UCSD-AML1 (cell line): ENCODE measurements around the gene MPP2.
"Not testable (repeated sequence)": the region's sequence is repeated elsewhere in the genome, so short reads cannot be mapped to it uniquely, and the experiment has no call there.

Experiments
- DNase-seq: peaks from one replicate; lab custom pipeline; 2025; ENCODE audit not compliant: unreplicated experiment; lab: John Stamatoyannopoulos, UW

MPP2 gene

DNA sequence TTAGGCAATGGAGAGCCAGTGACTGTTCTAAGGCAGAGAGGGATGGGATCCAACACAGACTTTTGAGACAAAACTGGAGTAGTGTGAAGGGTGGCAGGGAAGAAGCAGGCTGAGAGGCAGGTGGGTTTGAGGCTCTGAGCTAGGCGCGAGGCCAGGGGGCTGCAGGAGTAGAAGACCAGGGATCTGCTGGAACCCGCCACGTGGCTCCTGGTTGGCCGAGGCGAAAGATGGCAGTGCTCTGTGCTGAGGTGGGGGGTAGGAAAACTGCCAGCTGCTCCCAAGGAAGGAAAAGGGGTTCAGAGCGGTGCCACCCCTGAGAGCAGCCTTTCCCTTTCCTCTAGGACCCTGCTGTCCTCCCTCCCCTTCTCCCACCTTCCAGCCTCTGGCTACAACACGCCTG lies 54.8 kb downstream of the MPP2 start:
- no peak for DNase-seq

DNA sequence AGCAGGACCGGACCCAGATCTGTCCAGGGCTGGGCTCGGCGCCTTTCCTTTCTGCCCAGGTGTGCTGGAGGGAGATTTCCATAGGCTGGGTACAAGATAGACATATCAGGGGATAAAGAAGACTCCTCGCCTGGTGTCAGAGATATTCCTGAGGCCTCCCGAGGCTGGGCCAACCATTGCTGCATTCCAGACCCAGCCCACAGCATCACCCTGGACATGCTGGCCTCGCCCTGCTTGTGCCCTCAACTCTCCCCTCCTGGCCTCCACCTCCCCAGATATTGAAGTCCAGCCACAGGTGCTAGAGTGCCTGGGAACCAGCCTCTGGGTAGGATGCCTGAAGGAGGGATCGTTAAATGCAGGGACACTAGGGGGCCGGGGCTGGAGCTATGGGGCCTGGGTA lies 58.2 kb downstream of the MPP2 start:
- DNase-seq: no peak

DNA sequence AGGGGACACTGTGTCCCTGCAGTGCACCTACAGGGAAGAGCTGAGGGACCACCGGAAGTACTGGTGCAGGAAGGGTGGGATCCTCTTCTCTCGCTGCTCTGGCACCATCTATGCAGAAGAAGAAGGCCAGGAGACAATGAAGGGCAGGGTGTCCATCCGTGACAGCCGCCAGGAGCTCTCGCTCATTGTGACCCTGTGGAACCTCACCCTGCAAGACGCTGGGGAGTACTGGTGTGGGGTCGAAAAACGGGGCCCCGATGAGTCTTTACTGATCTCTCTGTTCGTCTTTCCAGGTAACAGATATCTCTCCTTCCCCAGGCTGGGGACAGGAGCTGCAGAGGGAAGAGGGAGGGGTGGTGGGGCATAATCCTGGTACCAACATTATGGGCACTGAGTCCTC lies 58.7 kb downstream of the MPP2 start:
- DNase-seq: no peak

DNA sequence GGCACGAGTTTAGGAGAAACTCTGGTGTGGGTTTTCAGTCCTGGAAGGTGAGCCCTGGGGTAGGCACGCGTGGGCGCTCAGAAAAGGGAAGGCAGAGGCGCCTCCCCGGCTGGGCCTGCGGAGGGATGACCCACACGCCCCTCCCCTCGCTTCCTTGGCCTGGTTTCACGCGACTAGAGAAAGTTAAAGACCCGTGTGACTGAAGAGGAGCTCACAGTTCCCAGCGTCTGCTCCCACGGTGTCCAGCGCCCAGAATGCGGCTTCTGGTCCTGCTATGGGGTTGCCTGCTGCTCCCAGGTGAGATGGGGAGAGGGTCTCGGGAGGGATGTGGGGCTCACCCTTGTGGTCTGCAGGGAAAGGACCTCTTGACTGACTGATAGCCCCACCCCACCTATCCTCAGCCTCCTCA lies 60.4 kb downstream of the MPP2 start, which contains the start of gene CD300LG:
TSS of gene CD300LG (plus strand) at position 214 of the 409 bp plus-strand sequence. CDS start at position 255, 41 bp downstream.
- peak; percentile 66 for DNase-seq

DNA sequence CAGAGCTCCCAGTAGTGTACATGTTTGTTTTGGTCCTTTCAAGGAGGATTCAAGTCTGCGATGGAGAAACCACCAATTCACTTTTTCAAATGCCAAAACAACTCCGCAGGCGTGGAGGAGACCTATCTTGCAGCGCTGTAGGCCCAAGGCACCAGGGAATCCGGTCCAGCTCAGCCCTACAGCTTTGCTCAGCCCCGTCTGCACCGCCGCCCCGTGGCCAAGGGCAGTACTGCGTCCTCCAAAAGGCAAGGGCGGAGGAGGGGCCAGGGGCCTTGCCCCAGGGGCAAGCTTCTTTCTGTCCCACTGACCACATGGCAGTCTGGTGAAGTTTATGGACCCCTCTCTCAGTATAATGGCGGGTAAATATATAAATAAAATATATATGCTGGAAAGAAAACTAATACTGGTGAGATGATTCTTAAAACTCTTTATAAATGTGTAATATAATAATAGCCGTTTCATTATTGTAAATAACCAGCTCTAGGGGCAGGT lies 61.1 kb downstream of the MPP2 start:
- peak; percentile 88 for DNase-seq

GRCh38 chr17:43845766-43846165 lies 61.6 kb downstream of the MPP2 start:
- DNase-seq: no peak

DNA sequence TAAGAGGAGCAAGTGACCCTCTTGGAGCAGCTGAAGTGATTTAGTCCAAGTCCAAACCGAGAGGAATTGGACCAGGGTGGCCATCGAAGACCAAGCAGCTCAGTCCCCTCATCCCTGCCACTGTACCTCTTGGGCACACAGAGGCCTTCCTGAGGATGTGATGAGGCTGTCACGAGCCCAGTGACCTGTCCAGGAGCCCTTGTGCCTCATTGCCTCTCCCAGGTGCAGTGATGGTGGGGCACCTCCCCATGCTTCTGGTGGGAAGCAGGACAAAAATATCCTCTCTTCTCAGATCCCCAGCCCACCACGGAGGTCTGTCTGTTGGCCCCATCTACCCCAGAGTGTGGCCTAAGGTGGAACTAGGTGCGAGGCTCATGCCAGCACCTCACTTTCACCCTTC lies 63.1 kb downstream of the MPP2 start:
- DNase-seq: no peak

DNA sequence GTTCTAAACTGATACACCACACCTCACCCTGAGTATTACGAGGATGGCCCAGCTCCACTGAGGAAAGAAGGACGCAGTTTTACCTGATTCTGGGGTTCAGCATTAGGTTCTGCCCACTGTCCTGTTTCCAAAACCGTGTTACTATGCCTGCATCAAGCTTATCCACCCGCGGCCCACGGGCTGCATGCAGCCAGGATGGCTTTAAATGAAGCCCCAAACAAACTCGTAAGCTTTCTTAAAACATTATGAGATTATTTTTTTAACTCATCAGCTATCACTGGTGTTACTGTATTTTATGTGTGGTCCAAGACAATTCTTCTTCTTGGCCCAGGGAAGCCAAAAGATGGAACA lies 64.4 kb downstream of the MPP2 start:
- no peak for DNase-seq

DNA sequence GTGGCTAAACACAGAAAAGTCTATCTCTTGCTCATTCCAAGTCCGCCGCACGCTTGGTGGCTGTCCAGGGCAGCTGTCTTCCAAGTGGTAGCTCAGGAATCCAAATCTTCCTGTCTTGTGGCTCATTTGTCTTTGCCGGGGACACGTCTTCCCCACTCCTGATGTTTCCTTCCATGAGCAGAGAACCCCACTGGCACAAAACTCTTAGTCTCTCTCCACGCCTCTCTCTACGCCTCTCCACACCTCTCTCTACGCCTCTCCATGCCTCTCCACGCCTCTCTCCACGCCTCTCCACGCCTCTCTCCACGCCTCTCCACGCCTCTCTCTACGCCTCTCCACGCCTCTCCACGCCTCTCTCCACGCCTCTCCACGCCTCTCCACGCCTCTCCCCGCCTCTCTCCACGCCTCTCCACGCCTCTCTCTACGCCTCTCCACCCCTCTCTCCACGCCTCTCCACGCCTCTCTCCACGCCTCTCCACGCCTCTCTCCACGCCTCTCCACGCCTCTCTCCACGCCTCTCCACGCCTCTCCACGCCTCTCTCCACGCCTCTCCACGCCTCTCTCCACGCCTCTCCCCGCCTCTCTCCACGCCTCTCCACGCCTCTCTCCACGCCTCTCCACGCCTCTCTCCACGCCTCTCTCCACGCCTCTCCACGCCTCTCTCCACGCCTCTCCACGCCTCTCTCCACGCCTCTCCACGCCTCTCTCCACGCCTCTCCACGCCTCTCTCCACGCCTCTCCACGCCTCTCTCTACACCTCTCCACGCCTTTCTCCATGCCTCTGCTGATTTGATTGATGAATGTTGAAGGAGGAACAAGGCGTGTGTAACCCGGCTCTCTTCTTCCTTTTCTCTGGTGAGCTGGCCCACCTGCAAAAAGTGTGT lies 65.0 kb downstream of the MPP2 start:
- not testable (repeated sequence) for DNase-seq

GRCh38 chr17:43841282-43841681 lies 66.1 kb downstream of the MPP2 start:
- DNase-seq: no peak

DNA sequence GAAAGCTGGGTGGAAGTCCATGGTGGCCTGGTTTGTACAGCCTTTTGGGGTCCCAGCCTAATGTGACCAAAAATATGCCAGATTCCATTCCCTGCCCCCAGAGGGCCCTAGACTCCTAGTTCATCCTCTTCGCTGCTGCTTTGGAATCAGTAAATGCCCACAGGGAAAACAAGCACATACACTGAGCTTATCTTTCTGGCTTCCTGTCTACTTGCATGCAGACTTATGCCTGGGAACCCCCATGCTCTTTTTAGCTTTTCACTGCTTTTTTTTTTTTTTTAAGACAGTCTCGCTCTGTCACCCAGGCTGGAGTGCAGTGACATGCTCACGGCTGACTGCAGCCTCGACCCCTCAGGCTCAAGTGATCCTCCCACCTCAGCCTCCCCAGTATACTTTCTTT lies 66.5 kb downstream of the MPP2 start:
- peak; percentile 36 for DNase-seq

DNA sequence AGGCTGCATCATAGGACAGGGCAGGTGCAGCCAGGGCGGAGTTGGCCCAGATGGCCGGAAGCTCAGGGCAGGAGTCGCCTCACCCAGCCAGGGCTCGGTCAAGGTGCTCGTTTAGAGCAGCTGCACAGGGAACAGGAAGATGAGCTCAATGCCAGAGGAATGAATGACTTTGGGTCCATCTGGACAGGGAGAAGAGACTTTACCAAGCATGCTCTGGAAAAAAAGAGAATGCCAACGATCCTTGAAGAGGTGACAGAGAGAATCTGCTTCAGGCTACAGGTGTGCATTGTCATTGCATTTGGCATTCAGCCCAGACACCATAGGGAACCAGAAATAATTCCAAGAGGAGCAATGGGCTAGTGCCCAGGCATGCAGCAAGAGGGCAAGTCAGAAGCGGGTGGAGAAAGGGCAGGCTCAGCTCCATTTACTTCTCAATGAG lies 67.6 kb downstream of the MPP2 start:
- no peak for DNase-seq

- DNase-seq: no peak
Observed at GRCh38 chr17:43834106-43834505, 73.2 kb downstream of the MPP2 start.

- peak; percentile 73 for DNase-seq
Observed at GRCh38 chr17:43832976-43833829, 74.1 kb downstream of the MPP2 start, which contains the start of gene MPP3. MPP3 (minus strand) TSS chr17:43833146; CDS start chr17:43831906, 1,240 bp downstream.

DNA sequence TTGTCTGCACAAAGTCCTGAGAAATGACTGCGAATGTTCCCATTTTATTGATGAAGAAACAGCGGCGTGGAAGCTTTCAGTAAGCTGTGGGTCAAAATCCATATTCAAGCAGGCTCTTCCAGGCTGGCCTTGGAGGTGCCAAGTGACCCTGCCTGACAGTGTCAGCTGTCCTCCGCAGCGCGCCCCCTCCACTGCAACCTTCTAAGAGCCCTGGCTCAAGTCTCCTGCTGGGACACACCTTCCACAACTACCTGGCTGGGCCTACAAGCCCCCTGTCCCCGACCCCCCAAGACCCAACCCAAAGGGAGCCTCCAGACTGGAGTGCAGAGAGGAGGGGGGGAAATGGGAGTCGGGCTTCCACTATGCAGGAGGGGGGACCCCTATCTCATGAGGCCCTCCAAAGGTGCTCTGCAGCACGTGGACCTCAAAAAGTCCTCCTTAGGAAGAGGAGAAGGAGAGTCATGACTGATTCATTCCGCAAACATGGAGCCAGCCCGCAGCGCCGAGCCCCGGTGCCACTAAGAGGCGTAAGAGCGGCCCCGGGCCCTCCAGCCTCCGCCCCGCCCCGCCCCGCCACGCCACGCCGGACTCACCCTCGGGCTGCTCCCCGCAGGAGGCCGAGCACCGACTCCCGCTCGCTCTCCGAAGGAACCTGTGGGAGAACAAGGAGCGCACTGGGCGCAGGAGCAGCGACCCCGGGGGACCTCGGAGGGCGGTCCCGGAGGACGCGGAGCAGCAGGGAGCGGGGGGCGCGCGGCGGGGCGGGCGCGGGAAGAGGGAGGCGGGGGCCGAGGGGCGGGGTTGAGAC lies 75.0 kb downstream of the MPP2 start:
- DNase-seq: peak; percentile 63

DNA sequence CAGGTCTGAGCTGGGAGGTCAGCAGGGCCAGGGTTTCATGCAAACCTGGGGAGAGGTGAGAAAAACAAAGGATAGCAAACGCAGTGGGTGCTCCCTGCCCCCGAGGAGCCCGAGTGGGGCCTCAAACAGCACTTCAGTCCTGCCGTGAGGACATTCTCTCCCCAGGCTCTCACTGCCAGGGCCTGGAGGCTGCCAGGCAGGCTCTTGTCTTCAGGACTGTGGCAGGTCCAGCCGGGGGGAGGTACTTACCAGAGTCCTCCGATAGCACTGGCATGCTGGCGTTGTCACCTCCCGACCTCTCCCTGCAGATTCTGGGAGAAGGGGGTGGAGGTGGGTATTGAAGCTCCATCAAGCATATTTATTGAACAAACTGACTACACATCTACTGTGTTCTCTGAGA lies 75.7 kb downstream of the MPP2 start:
- DNase-seq: no peak

DNA sequence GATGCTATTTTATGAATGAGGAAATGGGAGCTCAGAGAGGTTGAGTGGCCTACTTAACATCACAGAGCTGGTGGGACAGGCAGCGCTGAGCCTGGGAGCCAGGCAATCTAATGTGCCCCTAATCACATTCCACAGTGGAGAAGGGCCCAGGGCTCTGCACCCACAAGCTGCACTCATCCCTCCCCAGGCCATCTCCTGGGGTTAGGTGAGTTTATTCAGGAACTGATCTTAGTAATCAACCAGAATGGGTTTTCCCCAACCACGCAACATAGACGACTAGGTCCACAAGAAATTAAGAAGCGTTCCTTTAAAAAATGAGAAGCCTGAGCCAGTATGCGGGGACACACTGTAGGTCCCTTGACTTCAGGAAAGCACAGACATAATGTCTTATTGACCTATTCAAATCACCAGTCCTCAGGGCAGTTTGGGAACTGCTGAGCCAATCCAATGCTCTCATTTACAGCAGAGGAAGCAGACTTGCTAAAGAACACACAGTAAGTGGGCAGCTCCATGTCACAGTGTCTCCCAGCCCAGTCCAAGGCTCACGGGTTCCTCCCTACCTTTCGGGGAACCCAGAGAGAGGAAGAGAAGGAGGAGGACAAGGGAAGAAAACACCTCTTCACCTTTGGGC lies 76.7 kb downstream of the MPP2 start:
- no peak for DNase-seq

DNA sequence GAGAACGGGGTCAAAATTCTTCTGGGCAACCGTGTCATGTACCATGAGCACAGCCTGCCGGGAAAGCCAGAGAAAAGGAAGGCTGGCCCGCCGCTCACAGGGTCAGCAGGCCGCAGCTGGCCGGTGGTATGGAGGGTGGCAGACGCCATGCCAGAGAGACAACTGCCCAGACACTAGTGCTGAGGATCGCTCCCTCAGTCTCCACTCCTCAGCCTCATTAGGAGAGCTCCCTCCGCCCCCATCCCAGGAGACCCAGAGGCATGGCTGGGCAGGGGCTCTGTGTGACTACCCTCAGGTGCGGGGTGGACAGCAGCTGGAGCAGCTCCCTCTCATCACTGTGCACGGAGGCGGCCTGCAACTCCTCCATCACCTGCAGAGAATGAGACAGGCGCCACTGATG lies 77.6 kb downstream of the MPP2 start:
- DNase-seq: no peak

- DNase-seq: no peak
Observed at GRCh38 chr17:43827596-43827995, 79.7 kb downstream of the MPP2 start.

- DNase-seq: no peak
Observed at GRCh38 chr17:43826206-43826605, 81.1 kb downstream of the MPP2 start.
